B cell (primary cell): Measurements from ENCODE around the gene ZNF106. TPM values are rescaled to one million over a fixed set of nuclear protein-coding genes. Genes with fewer than 3 reads are reported as not detected.

Source experiments
- ATAC-seq: fragments of 200-7000 bp; cut with Tn5 transposase; one replicate; pipeline ENCODE4 v1.10.0; 2021; ENCODE audit warnings: low read depth, mild to moderate bottlenecking, moderate number of reproducible peaks, moderate library complexity
- CTCF ChIA-PET: fragments of 350-600 bp; sonication (Branson Sonifier 250); formaldehyde crosslinking; loops from one replicate; lab custom pipeline; 2021; ENCODE audit warnings: antibody characterized with exemption, inconsistent platforms; lab: Charles Lee
- POLR2A ChIA-PET: fragments of 350-600 bp; sonication (Branson Sonifier 250); formaldehyde crosslinking; loops from one replicate; lab custom pipeline; 2021; ENCODE audit warnings: antibody characterized with exemption; lab: Charles Lee
- DNase-seq: peaks from one replicate; pipeline ENCODE4 v3.0.0; 2013
- H2AFZ ChIP-seq: 2 replicates; pipeline ENCODE4 v1.6.1; 2012; ENCODE audit warnings: mild to moderate bottlenecking, low read depth, low read length; ENCODE audit not compliant: insufficient read depth, poor library complexity, severe bottlenecking
- H3K27ac ChIP-seq, 2 donors: 1 replicate in 1 of 2; 2 replicates in 1 of 2; pipeline ENCODE4 v1.5.1; 2012 to 2013; ENCODE audit warnings: low read length in 2 of 2, mild to moderate bottlenecking in 2 of 2, moderate library complexity in 1 of 2
- H3K27me3 ChIP-seq, 4 experiments: fragments of 200-600 bp in 1 of 4; sonication (generic) in 1 of 4; replicated peaks in 1 of 4; 1 replicate in 2 of 4; 2 replicates in 2 of 4; pipeline versions ENCODE4 v1.6.1 to v1.7.0; 2013 to 2016; ENCODE audit warnings: low read length in 3 of 4, mild to moderate bottlenecking in 2 of 4, mixed read lengths in 1 of 4, moderate library complexity in 1 of 4; ENCODE audit not compliant: insufficient read depth in 4 of 4, control insufficient read depth in 3 of 4; ENCODE audit errors: control extremely low read depth in 1 of 4
- H3K36me3 ChIP-seq, 2 experiments: replicated peaks in 1 of 2; 1 replicate in 1 of 2; 2 replicates in 1 of 2; pipeline versions ENCODE4 v1.6.1 to v1.7.1; 2013; ENCODE audit warnings: low read length in 1 of 2; ENCODE audit not compliant: insufficient read depth in 2 of 2, control insufficient read depth in 1 of 2; ENCODE audit errors: control extremely low read depth in 1 of 2, extremely low read depth in 1 of 2
- H3K4me1 ChIP-seq, 2 donors: fragments of 200-600 bp in 1 of 2; sonication (generic) in 1 of 2; 1 replicate in 1 of 2; 2 replicates in 1 of 2; pipeline versions ENCODE4 v1.5.1 to v1.6.1; 2013 to 2017; ENCODE audit warnings: low read length in 2 of 2; ENCODE audit not compliant: control insufficient read depth in 2 of 2, insufficient read depth in 2 of 2
- H3K4me2 ChIP-seq: replicated peaks from 2 replicates; pipeline ENCODE3; 2012; ENCODE audit warnings: mild to moderate bottlenecking, low read depth, low read length; ENCODE audit not compliant: poor library complexity, severe bottlenecking
- H3K4me3 ChIP-seq, 5 experiments: fragments of 200-600 bp in 1 of 5; sonication (generic) in 1 of 5; 1 replicate in 3 of 5; 2 replicates in 2 of 5; pipeline versions ENCODE4 v1.5.1 to v1.7.0; 2011 to 2016; ENCODE audit warnings: low read length in 4 of 5, mild to moderate bottlenecking in 4 of 5, low read depth in 2 of 5, control low read depth in 1 of 5, moderate library complexity in 1 of 5; ENCODE audit not compliant: insufficient read depth in 1 of 5; ENCODE audit errors: control extremely low read depth in 1 of 5, extremely low read depth in 1 of 5
- H3K79me2 ChIP-seq: fragments of 200-600 bp; sonication (generic); one replicate; pipeline ENCODE4 v1.6.0; 2016; ENCODE audit warnings: low read length; ENCODE audit not compliant: control insufficient read depth, insufficient read depth
- H3K9ac ChIP-seq: fragments of 200-600 bp; sonication (generic); 2 replicates; pipeline ENCODE4 v1.6.1; 2017; ENCODE audit warnings: mild to moderate bottlenecking, low read length, moderate library complexity
- H3K9me3 ChIP-seq, 3 donors: one replicate each; pipeline versions ENCODE4 v1.6.1 to v1.7.1; 2013; ENCODE audit warnings: low read length in 2 of 3; ENCODE audit not compliant: control insufficient read depth in 2 of 3, insufficient read depth in 1 of 3; ENCODE audit errors: control extremely low read depth in 1 of 3
- H4K20me1 ChIP-seq: 2 replicates; pipeline ENCODE4 v1.6.0; 2012; ENCODE audit warnings: mild to moderate bottlenecking, low read length; ENCODE audit not compliant: insufficient read depth, control insufficient read depth, poor library complexity, severe bottlenecking
- H3K27ac Mint-ChIP-seq: one replicate; pipeline ENCODE4 v1.8.0; 2021; ENCODE audit warnings: mixed read lengths
- H3K27me3 Mint-ChIP-seq: one replicate; pipeline ENCODE4 v1.8.0; 2021; ENCODE audit warnings: mixed read lengths
- H3K4me1 Mint-ChIP-seq: one replicate; pipeline ENCODE4 v1.8.0; 2021; ENCODE audit warnings: mixed read lengths
- H3K4me3 Mint-ChIP-seq: one replicate; pipeline ENCODE4 v1.8.0; 2021; ENCODE audit warnings: mixed read lengths
- H3K9me3 Mint-ChIP-seq: one replicate; pipeline ENCODE4 v1.8.0; 2022; ENCODE audit warnings: mixed read lengths; ENCODE audit not compliant: insufficient read depth
- CTCF ChIP-seq: fragments of 200-600 bp; IDR thresholded peaks from one replicate; pipeline ENCODE4 v1.8.0; 2022; ENCODE audit warnings: antibody characterized with exemption, mild to moderate bottlenecking
- EZH2 ChIP-seq: IDR thresholded peaks from 2 replicates; pipeline ENCODE4 v1.6.1; 2012; ENCODE audit warnings: borderline replicate concordance, low read depth, mild to moderate bottlenecking, moderate library complexity, low read length; ENCODE audit not compliant: insufficient read depth, poor library complexity, severe bottlenecking
- WGBS: methylation state at CpG from one replicate; pipeline ENCODE4 v1.1.5; 2013; ENCODE audit warnings: missing lambda C conversion rate; ENCODE audit not compliant: insufficient coverage; 5-methylcytosine and 5-hydroxymethylcytosine counted together
- intact Hi-C: fragments of 100-400 bp; cut with micrococcal nuclease; formaldehyde crosslinking; loops from one replicate; pipeline ENCODE4 v1.10.0; 2022
- polyA plus RNA-seq: library from polyadenylated mRNA; depleted of rRNA; stranded (reverse); fragments of >200 nt; gene quantifications from 2 replicates; pipeline ENCODE4 v1.2.3, GENCODE V29; 2012
- total RNA-seq, 2 donors: library from RNA; stranded (reverse); fragments of 120-200 nt in 1 of 2; gene quantifications; 1 replicate in 1 of 2; 2 replicates in 1 of 2; pipeline versions ENCODE4 v1.2.3 to v1.2.4, GENCODE V29; 2013 to 2022

The ZNF106 gene
- total and polyA plus RNA-seq, 2 donors (not counting 1 experiment from before 2014, with no cell fraction given): 10.1 to 51.4 TPM

GRCh38 chr15:42507514-42507913, 16.6 kb upstream of the ZNF106 start:
- Histone ChIP-seq H3K79me2 (peaks cover 89% of the 10 kb centered on the region), H3K4me1 (peaks cover 39% of the 10 kb centered on the region in 2 donors), H3K9me3 (no peaks in the 10 kb centered on the region), H2AFZ (no peak overlapping the region), H3K27ac (no peak overlapping the region), H3K4me3 (no peak overlapping the region), H3K36me3 (peaks cover 0 to 26% of the 10 kb centered on the region in 2 experiments), H3K27me3 (no peaks in the 10 kb centered on the region), H3K4me2 (no peak overlapping the region), H3K9ac (no peak overlapping the region), H4K20me1 (peaks cover 20% of the 10 kb centered on the region)
- ChIA-PET CTCF (interaction anchor here (1.2 kb wide), 1 partner anchor 144 kb away, joined by 3 read pairs; no protein-coding TSS in a partner anchor), POLR2A (no interaction called here)
- no peaks in the 10 kb centered on the region for H3K9me3 Mint-ChIP-seq
- intact Hi-C loops: no loop called here
- no peak overlapping the region for H3K27ac Mint-ChIP-seq
- no peak for TF ChIP-seq CTCF
- no peak for TF ChIP-seq EZH2
- H3K4me1 Mint-ChIP-seq: peaks cover 54% of the 10 kb centered on the region
- H3K4me3 Mint-ChIP-seq: no peak overlapping the region
- DNase-seq (no peak), ATAC-seq (no peak)
- no CpG with 5 or more reads among the region's 4 CpGs for WGBS
- no peaks in the 10 kb centered on the region for H3K27me3 Mint-ChIP-seq

- no peak for ATAC-seq
- no peaks in the 10 kb centered on the region for H3K27me3 Mint-ChIP-seq
- peak overlapping the region; percentile 69 for H3K4me2 ChIP-seq
These were observed 13.7 kb upstream of the ZNF106 start for GRCh38 chr15:42504631-42505030.

More at GRCh38 chr15:42504631-42505030, 13.7 kb upstream of the ZNF106 start:
- Histone ChIP-seq H3K27ac (peak overlapping the region; percentile 4 to 61), H3K9me3 (no peaks in the 10 kb centered on the region), H3K36me3 (peaks cover 0 to 18% of the 10 kb centered on the region in 2 experiments), H3K4me1 (peaks cover 53 to 63% of the 10 kb centered on the region in 2 donors), H3K27me3 (no peaks in the 10 kb centered on the region), H3K79me2 (peaks cover 95% of the 10 kb centered on the region), H2AFZ (no peak overlapping the region), H3K4me3 (no peak overlapping the region), H3K9ac (no peak overlapping the region), H4K20me1 (peaks cover 20% of the 10 kb centered on the region)
- POLR2A ChIA-PET: interaction anchor here (0.7 to 1.9 kb wide), 7 partner anchors 9 to 1955 kb away, joined by 3 to 8 read pairs (median 5); partner anchors contain the start of genes SNAP23 and ZNF106
- peaks cover 62% of the 10 kb centered on the region for H3K4me1 Mint-ChIP-seq
- peak overlapping the region; percentile 77 for H3K4me3 Mint-ChIP-seq
- intact Hi-C loops: loop anchor here (2.0 kb wide), 1 partner anchor 14 kb away; the partner anchor contains the start of gene ZNF106
- H3K9me3 Mint-ChIP-seq: no peaks in the 10 kb centered on the region
- TF ChIP-seq EZH2 (no peak), CTCF (no peak)
- peak overlapping the region; percentile 90 for H3K27ac Mint-ChIP-seq
- CTCF ChIA-PET: interaction anchor here (2.2 kb wide), 1 partner anchor 14 kb away, joined by 9 read pairs; the partner anchor contains the start of gene ZNF106
- DNase-seq: no peak
- no CpG with 5 or more reads among the region's 3 CpGs for WGBS
